ENCODE results near the gene WDR37. TPM values are rescaled to one million over a fixed set of nuclear protein-coding genes. Genes with fewer than 3 reads are reported as not detected.

Gene WDR37
- total RNA-seq, 1 experiment from 2014 or later = 5.6 TPM

- Histone ChIP-seq H3K4me1 (no peaks in the 10 kb centered on the region), H3K27ac (no peak overlapping the region), H3K36me3 (no peaks in the 10 kb centered on the region), H3K27me3 (no peaks in the 10 kb centered on the region), H3K9me3 (replicated peaks) (no peaks in the 10 kb centered on the region), H3K4me3 (no peak overlapping the region)
- no peak for DNase-seq
Measured at GRCh38 chr10:1172256-1172984, 116.2 kb downstream of the WDR37 start.

DNA sequence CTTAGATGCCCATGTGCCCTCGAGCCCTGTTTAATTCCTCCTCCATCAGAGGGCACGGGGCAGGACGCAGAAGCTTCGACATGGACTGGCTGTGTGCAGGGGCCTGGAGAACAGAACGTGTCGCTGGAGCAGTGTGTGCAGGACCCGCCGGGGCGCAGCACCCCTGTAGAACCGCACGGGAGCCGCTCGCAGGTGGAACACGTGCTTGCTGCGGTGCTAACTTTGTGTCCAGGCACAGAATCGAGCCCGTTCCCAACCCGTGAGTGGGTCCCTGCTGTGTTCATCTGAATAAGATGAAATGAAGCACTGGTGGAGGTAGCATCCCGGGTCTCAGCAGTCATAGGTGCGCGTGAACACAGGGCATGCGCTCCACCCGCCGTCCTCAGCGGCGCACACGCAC lies 116.9 kb downstream of the WDR37 start:
- H3K4me1 ChIP-seq = no peaks in the 10 kb centered on the region
- no peaks in the 10 kb centered on the region for H3K27me3 ChIP-seq
- no peaks in the 10 kb centered on the region for H3K36me3 ChIP-seq
- H3K27ac ChIP-seq = no peak overlapping the region
- no peak overlapping the region for H3K4me3 ChIP-seq
- DNase-seq = no peak
- H3K9me3 ChIP-seq (replicated peaks) = no peaks in the 10 kb centered on the region

DNA sequence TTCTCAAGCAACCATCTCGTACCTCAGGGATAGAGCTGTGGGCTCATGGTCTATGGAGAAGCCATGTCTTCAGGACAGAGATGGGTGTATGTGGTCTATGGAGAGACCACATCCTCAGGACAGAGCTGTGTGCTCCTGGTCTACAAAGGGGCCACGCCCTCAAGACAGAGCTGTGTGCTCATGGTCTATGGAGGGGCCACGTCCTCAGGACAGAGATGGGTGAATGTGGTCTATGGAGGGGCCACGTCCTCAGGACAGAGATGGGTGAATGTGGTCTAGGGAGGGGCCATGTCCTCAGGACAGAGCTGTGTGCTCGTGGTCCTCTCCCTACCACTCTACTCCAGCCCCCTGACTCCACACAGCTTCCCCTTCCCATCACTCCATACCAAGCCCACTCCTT lies 117.8 kb downstream of the WDR37 start:
- H3K27ac ChIP-seq = no peak overlapping the region
- no peak for DNase-seq

DNA sequence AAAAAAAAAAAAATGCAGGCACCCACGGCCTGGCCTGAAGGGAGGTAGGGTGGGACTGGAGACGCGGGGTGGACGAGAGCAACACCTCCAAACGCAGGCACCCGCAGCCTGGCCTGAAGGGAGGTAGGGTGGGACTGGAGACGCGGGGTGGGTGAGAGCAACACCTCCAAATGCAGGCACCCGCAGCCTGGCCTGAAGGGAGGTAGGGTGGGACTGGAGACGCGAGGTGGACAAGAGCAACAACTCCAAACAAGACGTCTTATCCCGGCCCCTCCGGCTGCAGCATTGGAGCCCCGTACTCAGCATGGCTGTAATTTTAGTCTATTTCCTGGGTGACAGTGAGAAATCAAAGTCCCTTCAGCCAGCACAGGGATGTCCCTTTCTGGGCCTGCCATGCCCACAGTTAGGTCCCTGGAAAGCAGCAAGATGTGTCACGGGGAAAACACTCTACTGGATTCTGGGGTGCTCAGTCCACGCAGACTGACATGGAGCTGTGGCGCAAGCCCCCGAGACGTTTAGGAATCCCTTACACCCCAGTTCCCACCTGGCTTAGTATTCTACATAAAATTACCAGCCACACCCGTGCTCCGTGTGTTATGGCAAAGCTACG lies 119.9 kb downstream of the WDR37 start:
- no peaks in the 10 kb centered on the region for H3K36me3 ChIP-seq
- no peaks in the 10 kb centered on the region for H3K27me3 ChIP-seq
- no peak overlapping the region for H3K27ac ChIP-seq
- no peak overlapping the region for H3K4me3 ChIP-seq
- DNase-seq = no peak
- no peaks in the 10 kb centered on the region for H3K9me3 ChIP-seq (replicated peaks)
- H3K4me1 ChIP-seq = no peaks in the 10 kb centered on the region

More for the DNA sequence above, 117.8 kb downstream of the WDR37 start:
- Histone ChIP-seq H3K4me3 (no peak overlapping the region), H3K36me3 (no peaks in the 10 kb centered on the region), H3K9me3 (replicated peaks) (no peaks in the 10 kb centered on the region), H3K27me3 (no peaks in the 10 kb centered on the region), H3K4me1 (no peaks in the 10 kb centered on the region)

DNA sequence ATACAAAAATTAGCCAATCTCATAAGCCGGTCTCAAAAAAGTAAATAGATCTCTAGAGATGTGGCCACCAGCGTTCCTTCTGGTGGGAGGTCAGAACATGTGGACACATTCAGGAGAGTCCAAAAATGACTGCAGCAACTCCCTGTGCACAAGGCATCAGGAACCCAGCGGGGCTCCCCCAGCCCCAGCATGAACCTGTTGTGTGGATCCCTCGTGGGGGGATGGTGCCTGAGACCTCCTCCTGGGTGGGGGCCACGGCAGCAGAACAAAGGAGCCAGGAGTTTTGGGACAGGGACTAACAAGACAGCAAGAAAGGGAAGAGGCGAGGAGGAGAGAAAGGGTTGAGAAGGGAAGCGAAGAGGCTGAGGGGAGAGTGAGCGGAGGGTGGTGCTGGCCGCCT lies 121.8 kb downstream of the WDR37 start:
- Histone ChIP-seq H3K4me3 (no peak overlapping the region), H3K9me3 (replicated peaks) (no peaks in the 10 kb centered on the region), H3K4me1 (no peaks in the 10 kb centered on the region), H3K27ac (no peak overlapping the region), H3K27me3 (no peaks in the 10 kb centered on the region), H3K36me3 (no peaks in the 10 kb centered on the region)
- DNase-seq = no peak

DNA sequence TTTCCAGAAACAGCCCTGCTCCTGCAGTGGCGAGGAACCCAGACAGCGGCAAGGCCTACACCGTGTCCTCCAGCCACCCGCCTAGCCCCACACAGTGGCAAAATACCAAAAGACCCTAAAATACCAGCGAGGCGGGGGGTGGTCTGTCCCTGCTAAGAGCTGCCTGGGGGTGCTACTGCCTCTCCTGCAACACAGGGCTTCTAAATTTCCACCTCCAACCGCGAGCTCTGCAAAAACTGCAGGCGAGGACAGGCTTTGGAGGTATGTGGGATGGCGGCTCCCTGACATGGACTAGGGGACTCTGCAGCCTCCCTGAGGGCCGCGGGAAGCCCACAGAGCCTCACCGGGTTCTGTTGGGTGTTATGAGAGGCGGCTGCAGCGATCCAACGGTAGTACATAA lies 122.3 kb downstream of the WDR37 start:
- Histone ChIP-seq H3K27ac (no peak overlapping the region), H3K27me3 (no peaks in the 10 kb centered on the region), H3K4me3 (no peak overlapping the region), H3K36me3 (no peaks in the 10 kb centered on the region), H3K4me1 (no peaks in the 10 kb centered on the region), H3K9me3 (replicated peaks) (no peaks in the 10 kb centered on the region)
- no peak for DNase-seq

GRCh38 chr10:1179346-1180070 lies 123.3 kb downstream of the WDR37 start:
- no peak for DNase-seq
- H3K27me3 ChIP-seq = no peaks in the 10 kb centered on the region

GRCh38 chr10:1180071-1180730 lies 124.0 kb downstream of the WDR37 start:
- Histone ChIP-seq H3K27me3 (no peaks in the 10 kb centered on the region), H3K27ac (no peak overlapping the region), H3K4me3 (no peak overlapping the region), H3K9me3 (replicated peaks) (no peaks in the 10 kb centered on the region), H3K4me1 (no peaks in the 10 kb centered on the region), H3K36me3 (no peaks in the 10 kb centered on the region)
- no peak for DNase-seq

More at GRCh38 chr10:1179346-1180070, 123.3 kb downstream of the WDR37 start:
- H3K36me3 ChIP-seq = no peaks in the 10 kb centered on the region
- no peaks in the 10 kb centered on the region for H3K4me1 ChIP-seq
- H3K27ac ChIP-seq = no peak overlapping the region
- no peak overlapping the region for H3K4me3 ChIP-seq
- H3K9me3 ChIP-seq (replicated peaks) = no peaks in the 10 kb centered on the region

DNA sequence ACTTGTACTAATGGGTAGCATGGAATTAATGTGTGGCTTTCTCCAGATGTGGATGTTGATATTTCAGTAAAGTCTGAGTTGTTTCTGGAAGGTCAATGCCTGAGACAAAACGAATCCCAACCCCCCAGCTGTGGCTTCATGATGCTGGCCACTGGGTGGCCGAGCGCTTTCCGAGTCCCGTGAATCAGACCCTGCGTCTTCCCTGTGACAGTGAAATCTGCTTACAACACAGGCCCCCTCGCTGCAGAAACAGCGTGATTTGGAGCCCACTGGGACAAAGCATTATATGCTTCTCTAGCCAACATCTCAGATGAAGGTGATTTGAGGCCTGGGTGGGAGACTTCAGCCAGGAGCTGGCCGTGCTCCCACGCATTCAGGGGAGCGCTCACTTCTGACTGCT lies 124.7 kb downstream of the WDR37 start:
- H3K9me3 ChIP-seq (replicated peaks) = no peaks in the 10 kb centered on the region
- no peak for DNase-seq
- no peaks in the 10 kb centered on the region for H3K27me3 ChIP-seq

More for the DNA sequence above, 124.7 kb downstream of the WDR37 start:
- Histone ChIP-seq H3K4me3 (no peak overlapping the region), H3K27ac (no peak overlapping the region), H3K4me1 (no peaks in the 10 kb centered on the region), H3K36me3 (no peaks in the 10 kb centered on the region)

Other genes with a start within 250 kb of the WDR37 start
- 29.1 and 29.4 TPM in 2 replicates for gene LARP4B, start 124.7 kb upstream of the WDR37 start, total RNA-seq (2014; rRNA removed; shearing (Covaris generic))
- 52.3 and 58.5 TPM in 2 replicates for gene GTPBP4, start 68.0 kb upstream of the WDR37 start, total RNA-seq (2014; rRNA removed; shearing (Covaris generic))
- not detected in 2 replicates for gene IDI2, start 30.5 kb upstream of the WDR37 start, total RNA-seq (2014; rRNA removed; shearing (Covaris generic))
- gene IDI1, start 7.3 kb upstream of the WDR37 start, total RNA-seq (2014; rRNA removed; shearing (Covaris generic)) = 66.8 and 70.0 TPM in 2 replicates

All from SJCRH30 (cell line).